Glomerular endothelial cell (primary cell): ENCODE results near the gene EBLN2. TPM values are rescaled to one million over a fixed set of nuclear protein-coding genes. Genes with fewer than 3 reads are reported as not detected.

Experiments
- DNase-seq: peaks from one replicate; pipeline ENCODE4 v3.0.0-alpha.2; 2011; ENCODE audit warnings: low read depth, low spot score; ENCODE audit errors: extremely low read depth
- total RNA-seq: library from RNA; depleted of rRNA; stranded (reverse); fragments of >200 nt; gene quantifications from 2 replicates; pipeline ENCODE4 v1.2.3, GENCODE V29; 2015

EBLN2 gene
- 0.78 and 4.9 TPM in 2 replicates for total RNA-seq

GRCh38 chr3:73061416-73061815 is at the start of gene EBLN2:
Gene EBLN2 (plus strand): TSS chr3:73061659. CDS start chr3:73062082, 423 bp downstream.
- DNase-seq = no peak

DNA sequence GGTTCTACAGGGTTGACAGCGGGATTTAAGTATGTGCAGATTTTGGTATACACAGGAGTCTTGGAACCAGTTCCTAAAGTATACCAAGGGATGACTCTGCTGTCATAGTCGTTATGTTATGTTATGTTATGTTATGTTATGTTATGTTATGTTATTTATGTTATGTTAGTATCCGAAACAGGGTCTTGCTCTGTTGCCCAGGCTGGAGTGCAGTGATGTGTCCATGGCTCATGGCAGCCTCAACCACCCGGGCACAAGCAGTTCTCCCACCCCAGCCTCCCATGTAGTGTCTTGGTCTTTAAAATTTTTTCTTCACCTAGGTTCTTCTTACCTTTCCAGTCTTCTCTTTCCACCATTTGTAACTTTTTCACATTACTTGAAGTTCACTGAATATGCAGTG is 43.2 kb upstream of the EBLN2 start:
- no peak for DNase-seq

DNA sequence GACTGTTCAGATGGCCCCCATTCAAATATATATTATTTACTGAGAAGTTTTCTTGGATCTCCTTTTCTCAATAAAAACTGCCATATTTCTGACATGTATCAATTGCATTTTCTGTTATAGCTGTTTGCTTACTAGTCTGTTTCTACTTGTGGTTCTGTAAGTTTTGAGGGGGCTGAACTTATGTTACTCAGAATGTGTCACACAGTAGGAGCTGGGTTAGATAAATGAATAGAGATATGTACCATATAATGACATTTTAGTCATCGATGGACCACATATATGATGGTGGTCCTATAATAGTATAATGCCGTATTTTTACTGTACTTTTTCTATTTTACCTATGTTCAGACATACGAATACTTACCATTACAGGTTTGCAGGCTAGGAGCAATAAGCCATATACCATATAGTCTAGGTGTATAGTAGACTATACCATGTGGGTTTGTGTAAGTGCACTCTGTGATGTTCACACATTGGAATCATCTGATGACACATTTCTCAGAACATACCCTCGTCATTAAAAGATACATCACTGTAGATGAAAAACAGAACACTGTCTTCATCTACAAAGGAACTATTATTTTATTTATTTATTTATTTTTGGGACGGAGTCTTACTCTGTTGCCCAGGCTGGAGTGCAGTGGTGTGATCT is 42.5 kb upstream of the EBLN2 start:
- DNase-seq = no peak

DNA sequence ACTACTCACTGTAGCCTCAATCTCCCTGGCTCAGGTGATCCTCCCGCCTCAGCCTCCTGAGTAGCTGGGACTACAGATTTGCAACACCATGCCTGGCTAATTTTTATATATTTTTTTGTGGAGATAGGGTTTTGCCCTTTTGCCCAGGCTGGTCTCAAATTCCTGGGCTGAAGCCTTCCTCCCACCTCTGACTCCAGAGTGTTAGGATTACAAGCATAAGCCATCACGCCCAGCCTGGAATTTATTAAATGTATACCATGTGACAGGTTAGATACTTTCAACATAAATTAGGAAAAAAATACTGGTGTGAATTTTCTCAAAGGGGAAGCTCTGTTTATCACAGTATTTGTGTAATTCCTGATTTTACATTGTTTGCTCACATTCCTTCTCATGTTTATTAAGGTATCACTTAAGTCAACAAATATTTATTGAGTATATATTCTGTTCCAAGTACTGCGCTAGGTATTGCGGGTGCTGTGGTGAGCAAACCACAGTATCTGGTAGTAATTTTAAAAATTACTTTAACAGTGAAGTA is 40.1 kb upstream of the EBLN2 start:
- no peak for DNase-seq

DNA sequence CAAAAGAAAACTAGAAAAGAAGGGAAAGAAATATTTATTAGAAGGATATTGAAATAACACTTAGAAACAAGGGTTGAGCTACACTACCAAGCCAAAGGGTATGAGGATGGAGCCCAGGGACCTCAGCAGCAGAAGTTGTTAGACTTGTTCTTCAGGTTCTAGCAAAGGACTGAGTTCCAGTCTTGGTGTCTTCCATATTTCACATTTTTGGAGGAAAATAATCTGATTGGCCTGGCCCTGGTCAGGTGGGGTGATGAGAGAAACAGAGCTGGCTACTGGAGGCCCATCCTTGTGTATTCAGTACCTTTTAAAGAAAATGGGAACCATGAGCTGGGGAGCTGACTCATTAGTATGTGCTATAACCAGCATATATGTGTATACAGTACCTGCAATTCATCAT is 36.6 kb upstream of the EBLN2 start:
- no peak for DNase-seq

GRCh38 chr3:73026111-73026759 is 35.2 kb upstream of the EBLN2 start:
- DNase-seq = no peak

DNA sequence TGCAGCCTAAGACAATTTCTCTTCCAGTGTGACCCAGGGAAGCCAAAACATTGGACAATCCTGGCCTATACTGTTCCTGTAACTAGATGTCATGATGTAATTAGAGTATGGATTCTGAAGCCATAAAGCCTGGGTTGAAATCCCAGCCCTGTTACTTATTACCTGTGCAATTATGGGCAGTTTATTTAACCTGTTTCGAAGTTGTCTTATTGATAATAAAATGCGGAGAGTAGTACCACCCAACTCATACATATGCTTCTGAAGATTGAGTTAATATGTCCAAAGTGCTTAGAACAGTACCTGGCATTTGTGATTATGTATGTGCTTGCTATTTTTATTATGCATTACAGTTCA is 34.7 kb upstream of the EBLN2 start:
- DNase-seq = no peak

- DNase-seq = no peak
Measured at GRCh38 chr3:73028803-73029202, 32.7 kb upstream of the EBLN2 start.

- no peak for DNase-seq
Measured at GRCh38 chr3:73029321-73029796, 32.1 kb upstream of the EBLN2 start.

GRCh38 chr3:73030073-73030597 is 31.3 kb upstream of the EBLN2 start:
- no peak for DNase-seq

DNA sequence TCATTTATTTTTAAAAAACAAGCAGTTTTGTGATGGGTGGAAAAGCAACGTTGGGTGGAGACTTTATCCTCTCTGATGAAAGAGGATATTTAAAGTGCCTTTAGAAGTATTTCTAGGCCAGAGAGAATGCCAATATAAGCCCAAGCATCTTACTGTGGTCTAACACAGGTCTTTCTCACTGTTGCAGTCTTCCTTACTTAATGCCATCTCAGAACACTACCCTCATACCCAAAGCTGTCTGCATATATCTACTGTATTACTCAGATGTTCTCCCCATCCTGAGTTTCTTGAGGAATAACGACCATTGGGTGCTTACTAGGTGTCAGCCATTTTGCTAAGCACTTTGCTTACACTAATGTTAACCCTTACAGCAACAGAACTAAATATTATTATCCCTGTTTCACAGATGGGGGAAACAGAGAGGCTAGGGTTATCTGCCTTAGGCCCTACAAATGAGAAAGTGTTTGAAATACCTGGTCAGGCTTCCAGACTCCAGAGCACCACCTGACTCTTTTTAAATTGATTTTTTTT is 29.8 kb upstream of the EBLN2 start:
- DNase-seq = no peak

- no peak for DNase-seq
Measured at GRCh38 chr3:73036694-73037591, 24.5 kb upstream of the EBLN2 start.

DNA sequence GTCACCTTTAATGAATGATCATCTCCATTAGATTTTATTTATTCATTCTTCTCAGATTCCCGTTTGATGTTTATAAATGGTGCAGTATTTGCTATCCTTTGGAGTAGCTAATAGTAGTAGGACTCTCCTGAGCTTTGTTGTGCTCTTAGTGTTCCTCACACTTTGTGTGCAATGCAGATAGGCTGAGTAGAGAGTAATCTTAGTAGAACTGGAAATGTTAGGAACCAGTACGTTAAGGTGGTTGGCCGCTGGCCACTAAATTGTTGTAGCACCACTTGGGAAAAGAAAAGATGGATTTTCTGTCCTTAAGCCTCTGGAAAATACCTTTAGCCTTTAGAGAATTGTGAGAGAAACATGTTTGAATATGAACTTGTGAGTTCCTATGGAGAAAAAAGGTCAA is 19.9 kb upstream of the EBLN2 start:
- no peak for DNase-seq

GRCh38 chr3:73043414-73043813 is 18.0 kb upstream of the EBLN2 start:
- DNase-seq = no peak

DNA sequence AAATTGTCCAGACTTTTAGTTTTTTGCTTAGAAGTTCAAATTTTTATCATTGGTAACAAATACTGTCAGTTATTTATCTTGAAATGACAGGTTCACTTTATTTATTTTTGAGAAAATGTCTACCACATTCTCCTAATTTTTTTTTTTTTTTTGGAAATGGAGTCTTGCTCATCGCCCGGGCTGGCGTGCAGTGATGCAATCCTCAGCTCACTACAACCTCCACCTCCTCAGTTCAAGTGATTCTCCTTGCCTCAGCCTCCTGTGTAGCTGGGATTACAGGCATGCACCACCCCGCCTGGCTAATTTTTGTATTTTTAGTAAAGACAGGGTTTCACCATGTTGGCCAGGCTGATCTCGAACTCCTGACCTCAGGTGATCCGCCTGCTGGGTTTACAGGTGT is 16.1 kb upstream of the EBLN2 start:
- no peak for DNase-seq

GRCh38 chr3:73046195-73046594 is 15.3 kb upstream of the EBLN2 start:
- no peak for DNase-seq

- no peak for DNase-seq
Measured at GRCh38 chr3:73049319-73049718, 12.1 kb upstream of the EBLN2 start.

DNA sequence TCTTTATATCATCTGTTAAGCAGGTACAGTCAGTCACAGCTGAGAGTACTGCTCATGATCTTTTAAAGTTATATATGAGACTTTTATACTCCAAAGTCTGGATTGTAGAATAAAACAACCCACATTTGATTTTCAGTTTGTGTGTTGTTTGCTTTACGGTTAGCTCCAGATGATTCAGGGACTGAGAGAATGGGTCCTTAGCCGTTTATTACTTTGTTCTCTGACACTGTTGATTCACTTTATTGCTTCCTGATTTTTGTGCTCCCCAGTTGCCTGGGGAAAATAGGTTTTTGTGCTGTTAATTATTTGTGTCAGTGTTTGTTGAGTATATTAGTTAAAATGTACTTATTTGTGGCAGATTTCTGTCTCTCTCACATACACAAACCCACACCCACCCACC is 8.6 kb upstream of the EBLN2 start:
- DNase-seq = no peak

DNA sequence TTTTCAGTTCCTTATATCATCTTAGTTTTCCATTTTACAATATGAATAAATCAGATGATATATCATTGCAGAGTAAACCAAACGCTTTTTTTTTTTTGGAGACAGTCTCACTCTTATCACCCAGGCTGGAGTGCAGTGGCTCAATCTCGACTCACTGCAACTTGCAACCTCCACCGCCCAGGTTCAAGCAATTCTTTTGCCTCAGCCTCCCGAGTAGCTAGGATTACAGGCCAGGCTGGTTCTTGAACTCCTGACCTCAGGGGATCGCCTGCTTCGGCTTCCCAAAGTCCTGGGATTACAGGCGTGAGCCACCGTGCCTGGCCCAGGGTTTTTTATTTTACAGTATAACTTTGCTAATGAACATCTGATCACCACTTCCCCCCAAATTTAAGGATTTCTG is 5.9 kb upstream of the EBLN2 start:
- DNase-seq = no peak

GRCh38 chr3:73056014-73056844 is 5.2 kb upstream of the EBLN2 start:
- peak; percentile 29 for DNase-seq
